GM19324 (cell line): ENCODE data around the gene NR4A3.

Experiments
- ATAC-seq: cut with Tn5 transposase; IDR thresholded peaks from one replicate; pipeline ENCODE4 v1.9.1; 2021; ENCODE audit warnings: mild to moderate bottlenecking, moderate library complexity; ENCODE audit not compliant: unreplicated experiment, low FRiP score

Gene NR4A3

DNA sequence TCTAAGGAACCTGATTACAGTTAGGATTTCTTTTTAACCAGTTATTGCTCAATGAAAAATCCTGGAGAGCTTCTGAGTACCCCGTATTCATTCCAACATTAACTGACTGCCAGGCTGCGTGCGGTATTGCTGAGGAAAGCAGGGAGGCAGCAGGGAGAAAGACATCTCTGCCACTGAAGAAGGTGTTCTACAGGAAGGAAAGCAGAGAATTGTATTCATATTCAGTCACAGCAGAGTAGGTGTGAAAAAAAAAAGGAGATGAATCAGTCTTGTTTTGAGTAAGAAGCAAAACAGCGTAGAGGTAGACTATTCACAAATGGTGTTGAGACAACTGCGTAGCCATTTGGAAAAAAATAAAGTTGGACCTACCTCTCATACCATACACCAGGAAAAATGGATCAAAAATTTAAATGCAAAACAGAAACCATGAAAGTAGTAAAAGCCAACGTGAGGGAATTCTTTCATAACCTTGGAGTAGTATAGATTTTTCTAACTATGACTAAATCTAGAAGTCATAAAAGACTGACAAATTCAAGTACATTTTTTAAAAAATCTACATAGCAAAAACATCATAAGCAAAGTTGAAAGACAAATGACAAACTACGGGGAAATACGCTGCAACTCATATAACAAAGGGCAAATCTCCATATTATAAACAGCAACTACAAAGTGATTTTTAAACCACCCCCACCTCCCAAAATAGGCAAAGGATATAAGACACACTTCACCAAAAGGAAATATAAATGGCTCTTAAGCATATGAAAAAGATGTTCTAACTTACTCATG is 9.9 kb upstream of the NR4A3 start:
- no peak for ATAC-seq

DNA sequence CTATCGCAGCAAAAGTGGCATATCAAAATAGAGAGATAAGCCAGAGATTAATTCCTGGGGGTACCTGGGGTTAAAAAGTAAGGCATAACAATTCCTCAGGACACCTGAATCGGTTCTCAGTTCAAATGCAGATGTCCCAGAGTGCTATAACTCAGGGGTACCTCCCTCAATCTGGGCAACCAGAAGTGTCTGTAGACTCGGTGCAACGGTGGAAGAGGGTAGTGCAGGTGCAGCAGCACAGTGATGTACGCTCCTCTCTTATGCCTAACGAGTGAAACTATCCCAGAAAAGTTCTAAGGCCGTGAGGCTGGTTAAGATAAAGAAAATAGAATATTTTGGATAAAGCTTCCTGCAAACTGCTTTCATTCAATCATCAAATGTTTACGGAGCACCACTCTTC is 7.9 kb upstream of the NR4A3 start:
- ATAC-seq = no peak

GRCh38 chr9:99814359-99814758 is 7.3 kb upstream of the NR4A3 start:
- ATAC-seq = no peak

GRCh38 chr9:99816392-99816791 is 5.3 kb upstream of the NR4A3 start:
- ATAC-seq = no peak

DNA sequence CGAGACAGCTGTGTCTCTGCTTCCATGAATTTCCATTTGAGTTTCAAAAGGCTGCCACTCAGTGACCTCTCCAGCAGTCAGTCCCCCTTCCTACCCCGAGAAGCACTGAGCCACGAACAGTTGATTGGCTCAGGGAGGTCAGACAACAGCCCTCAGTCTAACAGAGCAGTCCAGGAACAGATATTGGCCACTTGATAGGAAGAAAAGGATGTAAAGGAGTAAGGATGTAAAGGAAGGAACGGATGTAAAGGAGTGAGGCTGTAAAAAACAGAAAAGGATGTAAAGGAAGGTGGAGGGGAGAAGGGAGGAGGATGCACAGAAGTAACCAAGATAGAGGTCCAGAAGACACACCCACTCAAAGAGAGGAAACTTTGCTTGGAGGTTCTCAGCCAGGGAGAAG is 3.2 kb upstream of the NR4A3 start:
- no peak for ATAC-seq

GRCh38 chr9:99819123-99819855 is 2.4 kb upstream of the NR4A3 start:
- peak; percentile 74 for ATAC-seq

GRCh38 chr9:99819856-99820684 is 1.6 kb upstream of the NR4A3 start:
- ATAC-seq = peak; percentile 64

- ATAC-seq = no peak
Observed at GRCh38 chr9:99820685-99821395, 845 bp upstream of the NR4A3 start.

GRCh38 chr9:99822109-99822805 is 572 bp downstream of the NR4A3 start:
- no peak for ATAC-seq

- ATAC-seq = no peak
Observed at GRCh38 chr9:99822806-99823591, 1.3 kb downstream of the NR4A3 start.

GRCh38 chr9:99823681-99824377 is 2.1 kb downstream of the NR4A3 start:
- ATAC-seq = no peak

GRCh38 chr9:99824378-99825171 is 2.9 kb downstream of the NR4A3 start:
- no peak for ATAC-seq

DNA sequence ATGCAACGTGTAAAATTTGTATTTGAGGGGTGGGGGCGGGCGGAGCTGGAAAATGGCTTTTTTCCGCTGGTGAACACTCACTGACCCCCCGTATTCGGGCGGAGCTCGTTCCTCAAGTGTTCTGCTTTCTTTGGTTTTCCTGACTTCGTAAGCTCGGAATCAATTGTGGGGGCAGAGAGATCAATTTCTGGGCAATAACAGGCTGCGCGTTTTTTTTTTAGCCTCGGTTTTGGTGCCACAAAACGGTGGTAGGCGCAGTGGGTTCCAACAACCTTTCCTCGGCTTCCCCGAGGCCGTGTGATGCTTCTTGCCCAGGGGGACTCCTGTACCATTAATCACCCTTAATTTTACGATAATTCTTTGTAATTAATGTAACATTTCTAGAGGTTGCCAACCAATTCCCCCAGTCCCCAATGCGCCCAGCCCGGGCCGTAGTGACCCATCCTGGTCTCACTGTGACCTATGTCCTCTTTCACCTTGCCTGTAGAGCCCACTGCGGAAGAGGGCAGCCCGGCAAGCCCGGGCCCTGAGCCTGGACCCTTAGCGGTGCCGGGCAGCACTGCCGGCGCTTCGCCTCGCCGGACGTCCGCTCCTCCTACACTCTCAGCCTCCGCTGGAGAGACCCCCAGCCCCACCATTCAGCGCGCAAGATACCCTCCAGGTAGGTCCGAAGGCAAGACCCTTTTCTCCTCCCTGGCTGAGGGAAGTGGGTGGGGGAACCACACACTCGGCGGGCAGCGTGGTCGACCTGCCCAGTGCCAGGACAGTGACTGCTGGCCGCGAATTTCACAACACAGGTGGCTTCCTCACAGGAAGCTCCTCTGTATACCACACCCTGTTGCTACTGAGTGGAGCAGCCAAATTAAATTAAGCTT is 3.7 kb downstream of the NR4A3 start:
- ATAC-seq = no peak

- no peak for ATAC-seq
Observed at GRCh38 chr9:99826579-99826978, 4.9 kb downstream of the NR4A3 start.

DNA sequence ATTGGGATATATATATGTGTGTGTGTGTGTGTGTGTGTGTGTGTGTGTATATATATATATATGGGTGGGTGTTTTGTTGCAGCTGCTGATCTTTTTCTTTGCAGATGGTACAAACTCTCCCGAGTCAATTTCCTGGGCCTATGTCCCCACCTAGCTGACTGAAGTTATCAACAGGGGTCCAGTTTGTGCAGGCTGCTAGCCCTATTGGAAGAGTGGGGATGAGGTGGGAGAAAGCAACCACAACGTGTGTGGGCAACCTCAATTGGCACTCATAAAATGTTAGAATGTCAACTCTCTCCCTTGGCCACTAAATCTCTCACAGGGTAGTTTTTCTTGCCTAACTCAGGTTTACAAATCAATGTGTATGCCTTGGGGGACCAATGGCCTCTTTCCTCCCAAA is 5.6 kb downstream of the NR4A3 start:
- ATAC-seq = no peak

DNA sequence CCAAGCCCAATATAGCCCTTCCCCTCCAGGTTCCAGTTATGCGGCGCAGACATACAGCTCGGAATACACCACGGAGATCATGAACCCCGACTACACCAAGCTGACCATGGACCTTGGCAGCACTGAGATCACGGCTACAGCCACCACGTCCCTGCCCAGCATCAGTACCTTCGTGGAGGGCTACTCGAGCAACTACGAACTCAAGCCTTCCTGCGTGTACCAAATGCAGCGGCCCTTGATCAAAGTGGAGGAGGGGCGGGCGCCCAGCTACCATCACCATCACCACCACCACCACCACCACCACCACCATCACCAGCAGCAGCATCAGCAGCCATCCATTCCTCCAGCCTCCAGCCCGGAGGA is 6.3 kb downstream of the NR4A3 start:
- no peak for ATAC-seq
